ENCODE measurements around the gene BOD1.

GRCh38 chr5:173565491-173566072, 50.9 kb downstream of the BOD1 start:
- TF ChIP-seq TEAD4 (IDR thresholded peaks at IDR 0.05; ENCODE audit: low read length): no peak
- TF ChIP-seq TEAD4 (CRISPR knock-in tag; IDR thresholded peaks at IDR 0.05; ENCODE audit: borderline replicate concordance): no peak
- TF ChIP-seq FOXP4 (CRISPR knock-in tag; IDR thresholded peaks at IDR 0.05; ENCODE audit: borderline replicate concordance): no peak
- TF ChIP-seq MYC (IDR thresholded peaks at IDR 0.05; ENCODE audit: low read depth, low read length): no peak
- no peak for TF ChIP-seq MYC (CRISPR knock-in tag; IDR thresholded peaks at IDR 0.05; ENCODE audit: borderline replicate concordance, low read depth)
- no peak for TF ChIP-seq ZBTB1 (CRISPR knock-in tag; IDR thresholded peaks at IDR 0.05; ENCODE audit: borderline replicate concordance, low read depth)
- TF ChIP-seq ZFPM2 (CRISPR knock-in tag; IDR thresholded peaks at IDR 0.05): no peak
- TF ChIP-seq POLR2AphosphoS5 (IDR thresholded peaks at IDR 0.05; ENCODE audit: control insufficient read depth, insufficient read depth, low read depth, low read length): no peak
- no peak for TF ChIP-seq ZNF696 (CRISPR knock-in tag; conservative IDR thresholded peaks at IDR 0.05)
- no peak for TF ChIP-seq YY1 (IDR thresholded peaks at IDR 0.05; ENCODE audit: borderline replicate concordance in 1 of 3, control insufficient read depth in 1 of 3, extremely low read depth in 1 of 3, insufficient read depth in 3 of 3, insufficient read length in 1 of 3, insufficient replicate concordance in 2 of 3, low read depth in 1 of 3, low read length in 2 of 3)
- TF ChIP-seq CTCF (IDR thresholded peaks at IDR 0.05 in 2 of 3, conservative IDR thresholded peaks at IDR 0.05 in 1 of 3; ENCODE audit: insufficient read depth in 2 of 3, low read depth in 1 of 3, low read length in 3 of 3): no peak
- no peak for TF ChIP-seq SNRNP70 (optimal IDR thresholded peaks at IDR 0.05; ENCODE audit: low read depth, low read length)
- no peak for TF ChIP-seq ZFP36 (IDR thresholded peaks at IDR 0.05; ENCODE audit: low read depth, low read length, partially characterized antibody)
- TF ChIP-seq PCBP1 (IDR thresholded peaks at IDR 0.05; ENCODE audit: low read depth, low read length, poor library complexity, severe bottlenecking): no peak
- TF ChIP-seq EP300 (IDR thresholded peaks at IDR 0.05; ENCODE audit: low read length): no peak
- TF ChIP-seq FOXP1 (CRISPR knock-in tag; IDR thresholded peaks at IDR 0.05): no peak

Measured in K562 (cell line).